Activated T-helper 1 cell treated with anti-CD3 and anti-CD28 coated beads, Interleukin-2, amount 50 U/mL, for 16 hours (primary cell): ENCODE results near the gene SIDT2.
"Not testable (repeated sequence)": the region's sequence is repeated elsewhere in the genome, so short reads cannot be mapped to it uniquely, and the experiment has no call there.

Experiments
- DNase-seq, 2 donors: peaks; one replicate each; pipeline ENCODE4 v3.0.0-alpha.2; 2020; ENCODE audit warnings: low read depth in 1 of 2, low spot score in 1 of 2

Gene SIDT2

GRCh38 chr11:117202386-117203068 is 24.0 kb downstream of the SIDT2 start:
- DNase-seq: no peak

- no peak for DNase-seq
These were observed 24.5 kb downstream of the SIDT2 start for GRCh38 chr11:117203069-117203407.

- no peak for DNase-seq
These were observed 25.9 kb downstream of the SIDT2 start for GRCh38 chr11:117204283-117205080.

GRCh38 chr11:117205211-117205818 is 26.8 kb downstream of the SIDT2 start:
- DNase-seq: no peak

GRCh38 chr11:117206111-117206510 is 27.6 kb downstream of the SIDT2 start:
- DNase-seq: not testable (repeated sequence)

- not testable (repeated sequence) for DNase-seq
These were observed 28.3 kb downstream of the SIDT2 start for GRCh38 chr11:117206859-117207258.

GRCh38 chr11:117207481-117207880 is 28.9 kb downstream of the SIDT2 start:
- not testable (repeated sequence) for DNase-seq

- not testable (repeated sequence) for DNase-seq
These were observed 30.2 kb downstream of the SIDT2 start for GRCh38 chr11:117208710-117209109.

GRCh38 chr11:117209351-117210125 is 31.0 kb downstream of the SIDT2 start:
- DNase-seq: not testable (repeated sequence)

GRCh38 chr11:117210620-117211019 is 32.1 kb downstream of the SIDT2 start:
- no peak for DNase-seq

- DNase-seq: no peak
These were observed 34.3 kb downstream of the SIDT2 start for GRCh38 chr11:117212697-117213355.

GRCh38 chr11:117214404-117215110 is 36.0 kb downstream of the SIDT2 start:
- no peak for DNase-seq

- no peak for DNase-seq
These were observed 38.9 kb downstream of the SIDT2 start for GRCh38 chr11:117217141-117218084.

GRCh38 chr11:117218133-117218915 is 39.8 kb downstream of the SIDT2 start:
- DNase-seq: no peak

GRCh38 chr11:117219001-117219400 is 40.5 kb downstream of the SIDT2 start:
- no peak for DNase-seq

GRCh38 chr11:117219455-117219854 is 40.9 kb downstream of the SIDT2 start:
- no peak for DNase-seq

GRCh38 chr11:117219995-117220394 is 41.5 kb downstream of the SIDT2 start:
- DNase-seq: no peak

GRCh38 chr11:117220568-117220967 is 42.0 kb downstream of the SIDT2 start:
- no peak for DNase-seq
